ENCODE results near the gene NIPA2.

NIPA2 gene

GRCh38 chr15:22902981-22903380 is 64.5 kb downstream of the NIPA2 start:
- no peak for DNase-seq (ENCODE audit: low read depth in 1 of 2, low spot score in 1 of 2)
- in situ Hi-C loops (cut with HindIII; ENCODE audit: low pct_unique_long_range_greater_than_20kb, low sequenced_read_pairs) = no loop called here
- TF ChIP-seq JUND (IDR thresholded peaks at IDR 0.05; ENCODE audit: low read depth) = no peak

- DNase-seq (ENCODE audit: low read depth in 1 of 2, low spot score in 1 of 2) = no peak
- in situ Hi-C loops (cut with HindIII; ENCODE audit: low pct_unique_long_range_greater_than_20kb, low sequenced_read_pairs) = no loop called here
These were observed 65.0 kb downstream of the NIPA2 start for GRCh38 chr15:22903427-22903826.

DNA sequence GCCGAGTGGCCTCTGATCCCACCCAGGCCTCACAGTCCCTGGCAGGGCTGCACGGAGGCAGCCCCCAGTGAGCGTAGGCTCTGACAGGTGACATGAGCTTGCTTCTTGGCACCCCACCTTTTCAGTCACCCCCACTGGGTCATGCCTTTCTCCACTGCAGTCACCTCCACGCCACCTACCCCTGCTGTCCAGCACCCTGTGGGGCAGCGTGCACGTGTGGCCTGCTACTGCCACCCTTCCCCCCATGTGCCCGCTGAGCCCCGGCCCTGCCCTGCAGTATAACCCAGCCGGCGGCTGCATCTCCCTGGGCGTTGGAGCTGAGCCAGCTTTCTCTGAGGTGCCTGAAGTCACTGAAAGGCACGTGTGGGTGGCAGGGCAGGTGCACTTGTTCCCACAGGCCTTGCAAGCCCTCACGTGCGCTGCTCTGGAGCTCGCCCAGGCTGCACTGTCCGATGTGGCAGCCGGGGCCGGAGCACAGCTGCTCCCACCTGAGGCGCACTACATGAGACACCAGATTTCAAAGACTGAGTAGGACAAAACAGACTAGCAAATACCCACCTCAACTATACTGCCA is 65.6 kb downstream of the NIPA2 start:
- DNase-seq (ENCODE audit: low read depth in 1 of 2, low spot score in 1 of 2) = no peak
- TF ChIP-seq JUND (IDR thresholded peaks at IDR 0.05; ENCODE audit: low read depth) = no peak
- in situ Hi-C loops (cut with HindIII; ENCODE audit: low pct_unique_long_range_greater_than_20kb, low sequenced_read_pairs) = no loop called here

More at GRCh38 chr15:22903427-22903826, 65.0 kb downstream of the NIPA2 start:
- TF ChIP-seq JUND (IDR thresholded peaks at IDR 0.05; ENCODE audit: low read depth) = no peak

- no peak for TF ChIP-seq JUND (IDR thresholded peaks at IDR 0.05; ENCODE audit: low read depth)
- in situ Hi-C loops (cut with HindIII; ENCODE audit: low pct_unique_long_range_greater_than_20kb, low sequenced_read_pairs) = no loop called here
- no peak for DNase-seq (ENCODE audit: low read depth in 1 of 2, low spot score in 1 of 2)
These were observed 66.3 kb downstream of the NIPA2 start for GRCh38 chr15:22904736-22905135.

- no peak for TF ChIP-seq JUND (IDR thresholded peaks at IDR 0.05; ENCODE audit: low read depth)
- in situ Hi-C loops (cut with HindIII; ENCODE audit: low pct_unique_long_range_greater_than_20kb, low sequenced_read_pairs) = no loop called here
- no peak for DNase-seq (ENCODE audit: low read depth in 1 of 2, low spot score in 1 of 2)
These were observed 68.9 kb downstream of the NIPA2 start for GRCh38 chr15:22907161-22907950.

DNA sequence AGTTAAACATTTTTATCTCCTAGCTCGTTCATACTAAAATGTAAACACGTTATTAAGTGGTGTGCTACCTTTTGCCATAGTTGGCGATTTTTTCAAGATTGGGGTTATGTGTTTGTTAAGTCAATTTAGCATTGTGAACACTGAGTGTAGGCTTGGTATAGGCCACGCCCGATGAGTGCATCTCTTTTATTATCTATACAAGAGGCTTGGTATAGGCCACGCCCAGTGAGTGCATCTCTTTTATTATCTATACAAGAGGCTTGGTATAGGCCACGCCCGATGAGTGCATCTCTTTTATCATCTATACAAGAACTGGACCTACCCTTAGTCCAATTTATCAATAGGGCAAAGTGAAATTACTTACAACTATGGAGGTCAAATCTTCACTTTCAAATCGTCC is 70.4 kb downstream of the NIPA2 start:
- in situ Hi-C loops (cut with HindIII; ENCODE audit: low pct_unique_long_range_greater_than_20kb, low sequenced_read_pairs) = no loop called here
- TF ChIP-seq JUND (IDR thresholded peaks at IDR 0.05; ENCODE audit: low read depth) = no peak
- no peak for DNase-seq (ENCODE audit: low read depth in 1 of 2, low spot score in 1 of 2)

DNA sequence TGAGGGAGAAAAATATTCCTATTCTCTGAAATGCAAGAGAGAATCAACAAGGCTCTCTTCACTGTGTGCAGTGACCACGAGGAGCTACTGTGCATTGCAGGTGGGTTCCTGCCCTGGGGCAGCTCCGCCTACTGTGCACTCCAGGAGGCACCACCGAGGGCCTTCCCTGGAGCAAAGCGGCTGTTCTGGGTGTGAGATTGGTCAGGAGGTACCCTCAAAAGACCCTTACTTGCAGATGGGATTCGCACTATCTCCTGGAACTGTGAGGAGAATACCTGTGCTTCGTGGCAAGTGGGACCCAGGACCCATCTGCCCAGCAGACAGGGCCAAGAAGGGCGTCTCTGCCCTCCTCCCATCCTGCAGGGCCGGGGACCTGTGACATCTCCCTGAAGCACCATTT is 72.8 kb downstream of the NIPA2 start:
- in situ Hi-C loops (cut with HindIII; ENCODE audit: low pct_unique_long_range_greater_than_20kb, low sequenced_read_pairs) = no loop called here
- no peak for TF ChIP-seq JUND (IDR thresholded peaks at IDR 0.05; ENCODE audit: low read depth)
- no peak for DNase-seq (ENCODE audit: low read depth in 1 of 2, low spot score in 1 of 2)

GRCh38 chr15:22912256-22912655 is 73.8 kb downstream of the NIPA2 start:
- DNase-seq (ENCODE audit: low read depth in 1 of 2, low spot score in 1 of 2) = no peak
- in situ Hi-C loops (cut with HindIII; ENCODE audit: low pct_unique_long_range_greater_than_20kb, low sequenced_read_pairs) = no loop called here
- no peak for TF ChIP-seq JUND (IDR thresholded peaks at IDR 0.05; ENCODE audit: low read depth)

DNA sequence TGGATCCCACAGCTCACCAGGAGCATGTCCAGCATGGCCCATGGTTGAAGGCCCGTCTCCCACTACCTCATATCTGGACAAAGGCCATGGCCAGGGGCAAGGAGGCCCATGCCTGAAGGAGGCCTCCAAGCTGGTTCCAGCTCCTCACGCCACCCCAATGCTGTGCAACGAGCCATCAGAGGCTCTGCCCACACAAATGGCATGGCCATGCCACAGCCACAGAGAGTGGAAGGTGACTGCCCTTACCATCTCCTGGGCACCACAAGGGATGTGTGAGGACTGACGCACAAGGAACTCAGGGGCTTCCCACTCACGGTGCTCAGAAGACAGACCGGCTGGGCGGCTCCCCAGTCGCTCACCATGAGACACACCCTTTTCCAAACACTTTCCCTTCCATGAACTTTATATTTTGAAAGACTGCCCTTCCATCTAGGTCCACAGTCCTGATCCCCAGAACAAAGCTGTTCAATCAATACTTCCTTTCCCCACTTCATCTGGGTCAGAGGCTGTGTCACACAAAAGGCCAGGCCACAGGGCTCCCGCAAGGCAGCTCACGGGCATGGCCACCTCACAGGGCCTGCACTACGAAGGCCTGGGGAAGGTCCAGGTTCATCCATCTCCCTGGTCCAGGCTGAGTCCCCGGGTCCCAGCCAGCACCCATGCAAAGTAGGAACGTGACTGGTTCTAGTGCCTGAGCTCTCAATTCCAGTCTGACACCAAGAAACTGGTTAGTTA is 75.3 kb downstream of the NIPA2 start:
- no peak for DNase-seq (ENCODE audit: low read depth in 1 of 2, low spot score in 1 of 2)
- in situ Hi-C loops (cut with HindIII; ENCODE audit: low pct_unique_long_range_greater_than_20kb, low sequenced_read_pairs) = no loop called here
- TF ChIP-seq JUND (IDR thresholded peaks at IDR 0.05; ENCODE audit: low read depth) = no peak

DNA sequence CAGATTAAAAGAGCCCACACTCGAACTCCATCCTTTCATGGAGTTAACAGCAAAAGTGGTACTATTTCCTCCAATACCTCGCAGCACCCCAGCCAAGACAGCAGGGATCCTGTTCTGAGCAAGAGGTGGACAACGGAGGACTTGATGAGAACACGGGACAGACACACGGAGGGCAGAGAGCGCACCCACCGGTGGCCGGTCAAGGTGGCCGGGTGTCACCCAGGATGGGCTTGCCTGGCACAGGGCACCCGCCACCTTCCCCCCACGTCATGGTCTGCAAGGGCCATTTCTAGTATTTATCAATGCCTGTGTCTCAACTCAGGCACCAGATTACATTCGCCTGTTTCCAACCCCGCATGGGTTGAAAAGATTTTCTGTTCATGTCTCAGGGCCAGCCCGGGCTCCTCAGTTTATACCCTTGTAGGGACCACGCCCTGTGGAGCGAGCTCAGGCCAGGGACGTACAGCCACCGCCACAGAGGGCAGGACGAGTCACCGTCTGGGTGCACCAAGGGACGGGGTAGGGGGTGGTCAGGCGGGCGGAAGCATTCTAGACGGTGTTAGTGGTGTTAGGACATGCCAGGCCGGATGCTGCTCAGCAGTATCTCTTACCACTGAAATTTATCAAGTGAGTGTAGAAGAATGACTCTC is 77.5 kb downstream of the NIPA2 start:
- DNase-seq (ENCODE audit: low read depth in 1 of 2, low spot score in 1 of 2) = no peak
- in situ Hi-C loops (cut with HindIII; ENCODE audit: low pct_unique_long_range_greater_than_20kb, low sequenced_read_pairs) = no loop called here

GRCh38 chr15:22916606-22917350 is 78.3 kb downstream of the NIPA2 start:
- no peak for DNase-seq (ENCODE audit: low read depth in 1 of 2, low spot score in 1 of 2)
- in situ Hi-C loops (cut with HindIII; ENCODE audit: low pct_unique_long_range_greater_than_20kb, low sequenced_read_pairs) = no loop called here
- TF ChIP-seq JUND (IDR thresholded peaks at IDR 0.05; ENCODE audit: low read depth) = no peak

More for the DNA sequence above, 77.5 kb downstream of the NIPA2 start:
- no peak for TF ChIP-seq JUND (IDR thresholded peaks at IDR 0.05; ENCODE audit: low read depth)

DNA sequence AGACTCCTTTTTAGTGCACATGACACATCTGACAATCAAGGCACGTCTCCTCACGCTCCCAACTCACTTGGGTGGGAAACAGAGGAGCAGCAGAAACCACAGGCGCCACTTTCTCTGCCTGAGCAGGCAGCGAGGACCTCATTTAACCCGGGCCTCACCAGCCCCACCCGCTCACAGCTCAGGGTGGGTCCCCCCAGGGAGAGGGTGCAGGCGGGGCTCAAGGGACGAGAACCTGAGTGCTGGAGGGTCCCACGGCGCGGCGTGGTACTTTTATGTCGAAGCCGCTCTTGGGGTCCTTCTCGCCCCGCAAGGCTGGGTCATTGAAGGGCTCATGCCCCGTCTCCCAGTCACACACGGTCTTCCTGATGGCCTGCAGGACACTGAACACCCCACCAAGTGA is 79.1 kb downstream of the NIPA2 start:
- no peak for DNase-seq (ENCODE audit: low read depth in 1 of 2, low spot score in 1 of 2)
- in situ Hi-C loops (cut with HindIII; ENCODE audit: low pct_unique_long_range_greater_than_20kb, low sequenced_read_pairs) = no loop called here
- TF ChIP-seq JUND (IDR thresholded peaks at IDR 0.05; ENCODE audit: low read depth) = no peak

Data from T47D (cell line).